ENCODE data around the gene ELK3.
"Not testable (repeated sequence)": the region's sequence is repeated elsewhere in the genome, so short reads cannot be mapped to it uniquely, and the experiment has no call there.

DNA sequence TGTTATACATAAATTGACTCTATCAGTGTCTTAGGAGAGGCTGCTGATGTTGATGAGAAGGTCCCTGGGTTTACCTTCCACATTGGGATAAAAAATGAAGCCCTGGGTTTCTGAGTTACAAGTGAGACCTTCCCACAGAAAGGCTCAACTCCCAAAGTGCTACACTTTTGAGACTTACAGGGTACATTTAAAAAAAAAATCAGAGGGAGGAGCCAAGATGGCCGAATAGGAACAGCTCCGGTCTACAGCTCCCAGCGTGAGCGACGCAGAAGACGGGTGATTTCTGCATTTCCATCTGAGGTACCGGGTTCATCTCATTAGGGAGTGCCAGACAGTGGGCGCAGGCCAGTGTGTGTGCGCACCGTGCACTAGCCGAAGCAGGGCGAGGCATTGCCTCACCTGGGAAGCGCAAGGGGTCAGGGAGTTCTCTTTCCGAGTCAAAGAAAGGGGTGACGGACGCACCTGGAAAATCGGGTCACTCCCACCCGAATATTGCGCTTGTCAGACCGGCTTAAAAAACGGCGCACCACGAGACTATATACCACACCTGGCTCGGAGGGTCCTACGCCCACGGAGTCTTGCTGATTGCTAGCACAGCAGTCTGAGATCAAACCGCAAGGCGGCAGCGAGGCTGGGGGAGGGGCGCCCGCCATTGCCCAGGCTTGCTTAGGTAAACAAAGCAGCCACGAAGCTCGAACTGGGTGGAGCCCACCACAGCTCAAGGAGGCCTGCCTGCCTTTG is 121.7 kb downstream of the ELK3 start:
- TF ChIP-seq, protein P1, sequence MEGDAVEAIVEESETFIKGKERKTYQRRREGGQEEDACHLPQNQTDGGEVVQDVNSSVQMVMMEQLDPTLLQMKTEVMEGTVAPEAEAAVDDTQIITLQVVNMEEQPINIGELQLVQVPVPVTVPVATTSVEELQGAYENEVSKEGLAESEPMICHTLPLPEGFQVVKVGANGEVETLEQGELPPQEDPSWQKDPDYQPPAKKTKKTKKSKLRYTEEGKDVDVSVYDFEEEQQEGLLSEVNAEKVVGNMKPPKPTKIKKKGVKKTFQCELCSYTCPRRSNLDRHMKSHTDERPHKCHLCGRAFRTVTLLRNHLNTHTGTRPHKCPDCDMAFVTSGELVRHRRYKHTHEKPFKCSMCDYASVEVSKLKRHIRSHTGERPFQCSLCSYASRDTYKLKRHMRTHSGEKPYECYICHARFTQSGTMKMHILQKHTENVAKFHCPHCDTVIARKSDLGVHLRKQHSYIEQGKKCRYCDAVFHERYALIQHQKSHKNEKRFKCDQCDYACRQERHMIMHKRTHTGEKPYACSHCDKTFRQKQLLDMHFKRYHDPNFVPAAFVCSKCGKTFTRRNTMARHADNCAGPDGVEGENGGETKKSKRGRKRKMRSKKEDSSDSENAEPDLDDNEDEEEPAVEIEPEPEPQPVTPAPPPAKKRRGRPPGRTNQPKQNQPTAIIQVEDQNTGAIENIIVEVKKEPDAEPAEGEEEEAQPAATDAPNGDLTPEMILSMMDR (IDR thresholded peaks at IDR 0.05), result not testable (repeated sequence)
- not testable (repeated sequence) for TF ChIP-seq POLR2A (IDR thresholded peaks at IDR 0.05)

All from lower leg skin (tissue), 3 donors.